Mucosa of stomach (tissue), 1 donor: ENCODE measurements around the gene SPDYA.
A peak's percentile ranks its signal among the peaks of the same experiment; 100 is the strongest.

Experiments
- H3K27me3 ChIP-seq: one replicate; pipeline ENCODE4 v1.7.0; 2013; ENCODE audit warnings: mild to moderate bottlenecking, low read length; ENCODE audit not compliant: control insufficient read depth, insufficient read depth
- H3K36me3 ChIP-seq: one replicate; pipeline ENCODE4 v1.7.0; 2013; ENCODE audit warnings: low read length; ENCODE audit not compliant: control insufficient read depth, insufficient read depth
- H3K4me1 ChIP-seq: one replicate; pipeline ENCODE4 v1.7.0; 2013; ENCODE audit warnings: mild to moderate bottlenecking, low read length; ENCODE audit not compliant: control insufficient read depth, insufficient read depth
- H3K4me3 ChIP-seq: one replicate; pipeline ENCODE4 v1.7.0; 2013; ENCODE audit warnings: low read length
- H3K9ac ChIP-seq: one replicate; pipeline ENCODE4 v1.7.0; 2013; ENCODE audit warnings: mild to moderate bottlenecking, low read length, moderate library complexity
- H3K9me3 ChIP-seq: one replicate; pipeline ENCODE4 v1.7.0; 2013; ENCODE audit warnings: mild to moderate bottlenecking, low read length, moderate library complexity; ENCODE audit not compliant: control insufficient read depth
- donor health status: Pancreatic carcinoma.

The SPDYA gene

GRCh38 chr2:28894470-28895188 lies 84.0 kb downstream of the SPDYA start, which contains the start of gene WDR43:
Gene WDR43 (plus strand): TSS chr2:28894667. CDS start chr2:28894699, 32 bp downstream.
- peak within 1 kb of the TSS; percentile 96 for H3K4me3 ChIP-seq
- peak within 1 kb of the TSS; percentile 77 for H3K9ac ChIP-seq
- H3K9me3 ChIP-seq: no peaks in the 10 kb centered on the region
- H3K4me1 ChIP-seq: peaks cover 6% of the 10 kb centered on the region
- no peaks in the 10 kb centered on the region for H3K36me3 ChIP-seq
- no peaks in the 10 kb centered on the region for H3K27me3 ChIP-seq

DNA sequence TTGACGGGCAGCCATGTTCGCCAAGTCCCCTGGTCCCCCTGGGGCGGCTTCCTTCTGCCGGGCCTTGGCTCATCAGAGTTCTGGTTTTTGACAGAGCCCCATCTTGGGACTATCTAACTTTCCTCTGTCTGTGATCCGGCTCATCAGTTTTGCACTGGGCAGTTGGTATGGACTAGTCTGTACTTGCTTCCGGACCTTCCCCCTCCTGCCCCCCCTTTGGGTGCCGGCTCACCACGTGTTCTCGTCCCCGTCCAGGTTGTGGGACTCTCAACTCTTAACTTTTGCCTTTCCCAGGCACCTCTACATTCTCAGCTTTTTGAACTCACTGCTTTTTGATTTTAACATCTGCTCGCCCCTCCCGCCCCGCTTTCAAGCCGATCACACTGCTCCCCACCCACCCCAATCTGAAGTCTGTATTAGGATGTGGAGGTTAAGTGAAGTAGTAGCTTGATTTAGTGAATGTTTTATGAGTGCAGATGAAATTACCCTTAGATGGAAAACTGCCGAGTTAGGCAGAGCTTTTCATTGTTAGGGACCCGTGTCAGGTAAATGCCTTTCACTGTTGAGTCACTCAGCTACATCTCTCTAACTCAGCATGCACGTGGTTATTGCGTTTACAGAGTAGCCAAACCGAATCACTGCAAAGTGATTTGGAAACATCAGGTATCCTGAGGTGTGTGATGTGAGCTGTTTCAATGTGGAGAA lies 84.7 kb downstream of the SPDYA start:
- no peaks in the 10 kb centered on the region for H3K27me3 ChIP-seq
- H3K9me3 ChIP-seq: no peaks in the 10 kb centered on the region
- peak overlapping the region; percentile 77 for H3K9ac ChIP-seq
- peaks cover 6% of the 10 kb centered on the region for H3K4me1 ChIP-seq
- H3K4me3 ChIP-seq: peak overlapping the region; percentile 96
- H3K36me3 ChIP-seq: no peaks in the 10 kb centered on the region

DNA sequence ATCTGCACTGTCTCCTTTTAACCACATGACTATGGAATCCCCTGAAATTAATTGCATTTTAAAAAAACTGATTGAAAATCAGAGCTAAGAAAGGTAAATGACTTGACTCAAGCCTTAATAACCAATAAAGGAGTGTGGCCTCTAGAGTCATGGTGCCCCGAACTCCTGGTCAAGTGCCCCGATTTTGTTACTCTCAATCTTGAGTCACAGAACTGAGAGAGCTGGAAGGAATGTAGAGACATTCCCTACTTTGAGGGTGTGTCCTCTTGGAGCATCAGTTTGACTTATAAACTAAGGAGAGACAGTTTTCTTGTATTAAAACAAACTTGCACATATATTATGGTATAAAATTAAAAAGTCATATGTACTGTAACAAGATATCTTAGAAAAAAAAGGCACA lies 86.3 kb downstream of the SPDYA start:
- H3K4me1 ChIP-seq: peaks cover 6% of the 10 kb centered on the region
- no peaks in the 10 kb centered on the region for H3K9me3 ChIP-seq
- no peak overlapping the region for H3K4me3 ChIP-seq
- no peaks in the 10 kb centered on the region for H3K36me3 ChIP-seq
- H3K9ac ChIP-seq: no peak overlapping the region
- no peaks in the 10 kb centered on the region for H3K27me3 ChIP-seq

GRCh38 chr2:28898048-28898447 lies 87.4 kb downstream of the SPDYA start:
- H3K36me3 ChIP-seq: no peaks in the 10 kb centered on the region
- H3K4me3 ChIP-seq: no peak overlapping the region
- no peaks in the 10 kb centered on the region for H3K27me3 ChIP-seq
- no peaks in the 10 kb centered on the region for H3K9me3 ChIP-seq
- peaks cover 6% of the 10 kb centered on the region for H3K4me1 ChIP-seq
- no peak overlapping the region for H3K9ac ChIP-seq
